K562 (cell line): ENCODE results near the gene RBM3. TPM values are rescaled to one million over a fixed set of nuclear protein-coding genes. Genes with fewer than 3 reads are reported as not detected.

Source experiments
- ETV5 ChIP-seq: sonication (generic); formaldehyde crosslinking; IDR thresholded peaks from 2 replicates; pipeline ENCODE4 v1.4.0; 2020; ENCODE audit warnings: low read depth, mild to moderate bottlenecking, missing genetic modification reagents
- EWSR1 ChIP-seq: fragments of 450-650 bp; IDR thresholded peaks from 2 replicates; pipeline ENCODE4 v1.6.1; 2018; ENCODE audit warnings: borderline replicate concordance, mild to moderate bottlenecking, low read depth, moderate library complexity; ENCODE audit not compliant: partially characterized antibody
- FOSL1 ChIP-seq: fragments of 200-800 bp; sonication (Bioruptor generic); conservative IDR thresholded peaks from 2 replicates; pipeline ENCODE4 v1.6.1; 2016; ENCODE audit warnings: missing genetic modification characterization, missing compliant biosample characterization
- FOXK1 ChIP-seq: sonication (generic); formaldehyde crosslinking; IDR thresholded peaks from 2 replicates; pipeline ENCODE4 v1.8.0; 2022; ENCODE audit warnings: missing genetic modification reagents, mild to moderate bottlenecking, borderline replicate concordance
- HLTF ChIP-seq: fragments of 450-650 bp; IDR thresholded peaks from 2 replicates; pipeline ENCODE4 v1.6.1; 2016
- HNRNPK ChIP-seq: fragments of 200-400 bp; formaldehyde crosslinking; IDR thresholded peaks from one replicate; pipeline ENCODE4 v1.6.1; 2018; ENCODE audit warnings: mild to moderate bottlenecking, low read depth, low read length; ENCODE audit not compliant: poor library complexity, severe bottlenecking
- NELFE ChIP-seq: IDR thresholded peaks from 2 replicates; pipeline ENCODE4 v1.6.1; 2011; ENCODE audit warnings: mild to moderate bottlenecking; ENCODE audit not compliant: insufficient read depth, insufficient read length
- NRF1 ChIP-seq, 2 experiments: fragments of 450-650 bp; IDR thresholded peaks in 1 of 2; conservative IDR thresholded peaks in 1 of 2; 2 replicates each; pipeline ENCODE4 v1.6.1; 2014; ENCODE audit warnings: mild to moderate bottlenecking in 2 of 2
- POLR2AphosphoS5 ChIP-seq: IDR thresholded peaks from 2 replicates; pipeline ENCODE4 v1.6.1; 2011; ENCODE audit warnings: mild to moderate bottlenecking, low read depth, low read length, moderate library complexity; ENCODE audit not compliant: control insufficient read depth, insufficient read depth
- PRPF4 ChIP-seq: fragments of 200-400 bp; formaldehyde crosslinking; IDR thresholded peaks from one replicate; pipeline ENCODE4 v1.6.1; 2017; ENCODE audit warnings: low read length, low read depth, mild to moderate bottlenecking; ENCODE audit not compliant: insufficient read depth, poor library complexity, severe bottlenecking
- RBM34 ChIP-seq: fragments of 200-400 bp; formaldehyde crosslinking; IDR thresholded peaks from 2 replicates; pipeline ENCODE4 v1.6.1; 2018; ENCODE audit warnings: low read length, borderline replicate concordance; ENCODE audit not compliant: insufficient read depth
- ZNF354B ChIP-seq: fragments of 250-450 bp; sonication (Bioruptor Pico); IDR thresholded peaks from 2 replicates; pipeline ENCODE4 v1.4.0; 2020
- ZNF551 ChIP-seq: fragments of 250-450 bp; sonication (Bioruptor Pico); IDR thresholded peaks from 2 replicates; pipeline ENCODE4 v1.5.0; 2021; ENCODE audit warnings: mild to moderate bottlenecking, moderate library complexity
- ZNF583 ChIP-seq: fragments of 250-450 bp; sonication (Bioruptor Pico); IDR thresholded peaks from 2 replicates; pipeline ENCODE4 v1.4.0; 2020
- ZNF79 ChIP-seq: fragments of 250-450 bp; sonication (Bioruptor Pico); IDR thresholded peaks from 2 replicates; pipeline ENCODE4 v1.4.0; 2020; ENCODE audit warnings: low read depth, mild to moderate bottlenecking, moderate library complexity
- polyA plus RNA-seq, 8 experiments: library from polyadenylated mRNA; depleted of rRNA in 4 of 8; stranded (reverse) in 5 of 8; unstranded in 3 of 8; fragments of >200 nt; fragmentation: Nextera tagmentation in 2 of 8; fragmentation: Illumina TruSeq in 1 of 8; extraction: Ambion mirVana in 2 of 8; extraction: Trizol in 1 of 8; gene quantifications; 2 replicates each; pipeline versions ENCODE4 v1.2.1 to v1.2.3, GENCODE V29; 2011 to 2014; ENCODE audit warnings: inconsistent platforms in 1 of 8, missing spikeins in 1 of 8
- total RNA-seq, 7 experiments: library from RNA; depleted of rRNA in 6 of 7; stranded (reverse); fragments of >200 nt in 6 of 7; fragmentation: Illumina TruSeq in 2 of 7; extraction: Trizol in 2 of 7; gene quantifications; 2 replicates each; pipeline versions ENCODE4 v1.2.1 to v1.2.3, GENCODE V29; 2011 to 2021; ENCODE audit warnings: low replicate concordance in 1 of 7
- TF ChIP-seq, protein P1 (sequence below): sonication (generic); formaldehyde crosslinking; IDR thresholded peaks from 2 replicates; pipeline ENCODE4 v1.8.0; 2022; ENCODE audit warnings: mild to moderate bottlenecking, missing genetic modification reagents, borderline replicate concordance
- TF ChIP-seq, protein P2 (sequence below), 3 experiments: fragments of 200-800 bp in 1 of 3; sonication (Bioruptor generic) in 1 of 3; sonication (generic) in 1 of 3; formaldehyde crosslinking in 1 of 3; IDR thresholded peaks; 2 replicates each; pipeline versions ENCODE4 v1.6.1 to v1.8.0; 2016 to 2022; ENCODE audit warnings: mild to moderate bottlenecking in 2 of 3, missing compliant biosample characterization in 2 of 3, missing genetic modification characterization in 2 of 3, missing genetic modification reagents in 1 of 3
- TF ChIP-seq, protein P3 (sequence below): sonication (generic); formaldehyde crosslinking; IDR thresholded peaks from 2 replicates; pipeline ENCODE4 v1.8.0; 2022; ENCODE audit warnings: mild to moderate bottlenecking, low read depth, missing genetic modification reagents
- TF ChIP-seq, protein P4 (sequence below): fragments of 250-450 bp; sonication (Bioruptor Pico); IDR thresholded peaks from 2 replicates; pipeline ENCODE4 v1.5.0; 2021
- TF ChIP-seq, protein P5 (sequence below), 2 experiments: fragments of 450-650 bp in 1 of 2; sonication (generic) in 1 of 2; formaldehyde crosslinking; conservative IDR thresholded peaks; 2 replicates each; pipeline versions ENCODE4 v1.4.0 to v1.8.1; 2020 to 2022; ENCODE audit warnings: mild to moderate bottlenecking in 1 of 2, missing genetic modification reagents in 1 of 2

Gene RBM3
- total and polyA plus RNA-seq, 9 of the 15 experiments (the other 6 are each of a cell fraction or from before 2014, with no cell fraction given): 70.3 to 272 (median 209) TPM

DNA sequence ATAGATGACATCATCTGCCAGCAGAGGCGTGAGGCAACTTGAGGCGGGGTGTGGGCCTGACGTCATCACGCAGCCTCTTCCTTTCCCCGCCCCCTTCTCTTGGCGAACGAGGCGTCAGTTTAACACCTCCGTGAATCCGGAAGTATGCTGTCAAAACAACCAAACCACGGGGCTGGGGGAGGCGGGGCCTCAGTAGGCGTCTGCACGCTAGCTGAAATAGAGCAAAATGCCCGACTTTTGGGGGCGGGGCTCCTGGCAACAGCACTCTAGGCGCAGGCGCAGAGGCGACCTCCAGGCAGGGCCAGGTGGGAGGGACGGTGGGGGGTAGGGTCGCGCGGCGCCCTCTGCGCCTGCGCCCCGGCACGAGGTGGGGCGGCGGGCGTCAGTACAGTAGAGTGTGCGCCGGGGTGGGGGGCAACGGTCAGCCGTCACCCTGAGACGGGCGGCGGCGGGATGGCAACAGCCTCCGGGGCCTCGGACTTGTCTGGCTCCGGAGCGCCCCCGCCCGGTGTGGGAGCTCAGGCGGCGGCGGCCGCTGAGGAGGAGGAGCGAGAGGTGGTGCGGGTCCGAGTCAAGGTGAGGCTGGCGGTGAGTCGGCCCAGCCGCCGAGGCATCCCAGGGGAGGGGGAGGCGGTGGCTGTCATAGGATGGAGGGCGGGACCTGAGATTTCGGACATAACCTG lies 34.8 kb upstream of the RBM3 start, which contains the start of gene TBC1D25 (continued):
- no peak for TF ChIP-seq EWSR1
- TF ChIP-seq ZNF354B: no peak
- TF ChIP-seq NELFE: no peak
- no peak for TF ChIP-seq PRPF4
- no peak for TF ChIP-seq POLR2AphosphoS5
- TF ChIP-seq, protein P1, sequence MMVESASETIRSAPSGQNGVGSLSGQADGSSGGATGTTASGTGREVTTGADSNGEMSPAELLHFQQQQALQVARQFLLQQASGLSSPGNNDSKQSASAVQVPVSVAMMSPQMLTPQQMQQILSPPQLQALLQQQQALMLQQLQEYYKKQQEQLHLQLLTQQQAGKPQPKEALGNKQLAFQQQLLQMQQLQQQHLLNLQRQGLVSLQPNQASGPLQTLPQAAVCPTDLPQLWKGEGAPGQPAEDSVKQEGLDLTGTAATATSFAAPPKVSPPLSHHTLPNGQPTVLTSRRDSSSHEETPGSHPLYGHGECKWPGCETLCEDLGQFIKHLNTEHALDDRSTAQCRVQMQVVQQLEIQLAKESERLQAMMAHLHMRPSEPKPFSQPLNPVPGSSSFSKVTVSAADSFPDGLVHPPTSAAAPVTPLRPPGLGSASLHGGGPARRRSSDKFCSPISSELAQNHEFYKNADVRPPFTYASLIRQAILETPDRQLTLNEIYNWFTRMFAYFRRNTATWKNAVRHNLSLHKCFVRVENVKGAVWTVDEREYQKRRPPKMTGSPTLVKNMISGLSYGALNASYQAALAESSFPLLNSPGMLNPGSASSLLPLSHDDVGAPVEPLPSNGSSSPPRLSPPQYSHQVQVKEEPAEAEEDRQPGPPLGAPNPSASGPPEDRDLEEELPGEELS (CRISPR knock-in tag): no peak
- TF ChIP-seq, protein P2, sequence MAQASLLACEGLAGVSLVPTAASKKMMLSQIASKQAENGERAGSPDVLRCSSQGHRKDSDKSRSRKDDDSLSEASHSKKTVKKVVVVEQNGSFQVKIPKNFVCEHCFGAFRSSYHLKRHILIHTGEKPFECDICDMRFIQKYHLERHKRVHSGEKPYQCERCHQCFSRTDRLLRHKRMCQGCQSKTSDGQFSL (CRISPR knock-in tag; IDR thresholded peaks at IDR 0.05): no peak
- TF ChIP-seq, protein P2 (tag; IDR thresholded peaks at IDR 0.05): no peak
- no peak for TF ChIP-seq HNRNPK
- no peak for TF ChIP-seq ZNF583 (CRISPR knock-in tag)
- peak; percentile 56; the same call in 1 of the 2 replicates for TF ChIP-seq ETV5 (CRISPR knock-in tag)
- TF ChIP-seq RBM34: no peak
- no peak for TF ChIP-seq ZNF79 (CRISPR knock-in tag)
- TF ChIP-seq NRF1 (conservative IDR thresholded peaks at IDR 0.05 in 1 of 2, IDR thresholded peaks at IDR 0.05 in 1 of 2): peak; percentile 97
- TF ChIP-seq, protein P3, sequence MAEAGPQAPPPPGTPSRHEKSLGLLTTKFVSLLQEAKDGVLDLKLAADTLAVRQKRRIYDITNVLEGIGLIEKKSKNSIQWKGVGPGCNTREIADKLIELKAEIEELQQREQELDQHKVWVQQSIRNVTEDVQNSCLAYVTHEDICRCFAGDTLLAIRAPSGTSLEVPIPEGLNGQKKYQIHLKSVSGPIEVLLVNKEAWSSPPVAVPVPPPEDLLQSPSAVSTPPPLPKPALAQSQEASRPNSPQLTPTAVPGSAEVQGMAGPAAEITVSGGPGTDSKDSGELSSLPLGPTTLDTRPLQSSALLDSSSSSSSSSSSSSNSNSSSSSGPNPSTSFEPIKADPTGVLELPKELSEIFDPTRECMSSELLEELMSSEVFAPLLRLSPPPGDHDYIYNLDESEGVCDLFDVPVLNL (CRISPR knock-in tag): no peak
- TF ChIP-seq, protein P4, sequence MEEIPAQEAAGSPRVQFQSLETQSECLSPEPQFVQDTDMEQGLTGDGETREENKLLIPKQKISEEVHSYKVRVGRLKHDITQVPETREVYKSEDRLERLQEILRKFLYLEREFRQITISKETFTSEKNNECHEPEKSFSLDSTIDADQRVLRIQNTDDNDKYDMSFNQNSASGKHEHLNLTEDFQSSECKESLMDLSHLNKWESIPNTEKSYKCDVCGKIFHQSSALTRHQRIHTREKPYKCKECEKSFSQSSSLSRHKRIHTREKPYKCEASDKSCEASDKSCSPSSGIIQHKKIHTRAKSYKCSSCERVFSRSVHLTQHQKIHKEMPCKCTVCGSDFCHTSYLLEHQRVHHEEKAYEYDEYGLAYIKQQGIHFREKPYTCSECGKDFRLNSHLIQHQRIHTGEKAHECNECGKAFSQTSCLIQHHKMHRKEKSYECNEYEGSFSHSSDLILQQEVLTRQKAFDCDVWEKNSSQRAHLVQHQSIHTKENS (CRISPR knock-in tag): no peak
- no peak for TF ChIP-seq FOXK1 (CRISPR knock-in tag)
- no peak for TF ChIP-seq ZNF551 (CRISPR knock-in tag)
- TF ChIP-seq, protein P5, sequence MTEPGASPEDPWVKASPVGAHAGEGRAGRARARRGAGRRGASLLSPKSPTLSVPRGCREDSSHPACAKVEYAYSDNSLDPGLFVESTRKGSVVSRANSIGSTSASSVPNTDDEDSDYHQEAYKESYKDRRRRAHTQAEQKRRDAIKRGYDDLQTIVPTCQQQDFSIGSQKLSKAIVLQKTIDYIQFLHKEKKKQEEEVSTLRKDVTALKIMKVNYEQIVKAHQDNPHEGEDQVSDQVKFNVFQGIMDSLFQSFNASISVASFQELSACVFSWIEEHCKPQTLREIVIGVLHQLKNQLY (CRISPR knock-in tag; conservative IDR thresholded peaks at IDR 0.05): no peak
- TF ChIP-seq HLTF: no peak
- TF ChIP-seq FOSL1 (tag): peak; percentile 64
